Kidney glomerular epithelial cell (primary cell): ENCODE results near the gene OR5AS1.
"Not testable (repeated sequence)": the region's sequence is repeated elsewhere in the genome, so short reads cannot be mapped to it uniquely, and the experiment has no call there.

Experiments
- DNase-seq: peaks from one replicate; lab custom pipeline; 2025; lab: John Stamatoyannopoulos, UW

OR5AS1 gene

GRCh38 chr11:56027354-56027753, at the start of gene OR5AS1:
Gene OR5AS1 (plus strand): TSS chr11:56027654. CDS start chr11:56030419, 2,765 bp downstream.
- DNase-seq: no peak

GRCh38 chr11:55994525-55994924, 32.9 kb upstream of the OR5AS1 start, which contains the start of gene OR5F1:
Gene OR5F1 (minus strand): TSS chr11:55994625. CDS start chr11:55994625, 0 bp downstream.
- no peak for DNase-seq

- no peak for DNase-seq
These were observed 16.7 kb upstream of the OR5AS1 start for GRCh38 chr11:56010716-56011115.

- DNase-seq: no peak
These were observed 13.6 kb upstream of the OR5AS1 start for GRCh38 chr11:56013805-56014204.

GRCh38 chr11:56045538-56045937, 18.1 kb downstream of the OR5AS1 start:
- DNase-seq: no peak

GRCh38 chr11:56048480-56048879, 21.0 kb downstream of the OR5AS1 start:
- no peak for DNase-seq

GRCh38 chr11:56049487-56049886, 22.0 kb downstream of the OR5AS1 start:
- no peak for DNase-seq

GRCh38 chr11:56056366-56056765, 28.9 kb downstream of the OR5AS1 start:
- not testable (repeated sequence) for DNase-seq

GRCh38 chr11:56057661-56058237, 30.3 kb downstream of the OR5AS1 start:
- DNase-seq: not testable (repeated sequence)

GRCh38 chr11:56058260-56058780, 30.9 kb downstream of the OR5AS1 start:
- DNase-seq: not testable (repeated sequence)

- DNase-seq: no peak
These were observed 39.5 kb downstream of the OR5AS1 start for GRCh38 chr11:56066980-56067379.
